Measurements from ENCODE around the gene PACS1.

The PACS1 gene

DNA sequence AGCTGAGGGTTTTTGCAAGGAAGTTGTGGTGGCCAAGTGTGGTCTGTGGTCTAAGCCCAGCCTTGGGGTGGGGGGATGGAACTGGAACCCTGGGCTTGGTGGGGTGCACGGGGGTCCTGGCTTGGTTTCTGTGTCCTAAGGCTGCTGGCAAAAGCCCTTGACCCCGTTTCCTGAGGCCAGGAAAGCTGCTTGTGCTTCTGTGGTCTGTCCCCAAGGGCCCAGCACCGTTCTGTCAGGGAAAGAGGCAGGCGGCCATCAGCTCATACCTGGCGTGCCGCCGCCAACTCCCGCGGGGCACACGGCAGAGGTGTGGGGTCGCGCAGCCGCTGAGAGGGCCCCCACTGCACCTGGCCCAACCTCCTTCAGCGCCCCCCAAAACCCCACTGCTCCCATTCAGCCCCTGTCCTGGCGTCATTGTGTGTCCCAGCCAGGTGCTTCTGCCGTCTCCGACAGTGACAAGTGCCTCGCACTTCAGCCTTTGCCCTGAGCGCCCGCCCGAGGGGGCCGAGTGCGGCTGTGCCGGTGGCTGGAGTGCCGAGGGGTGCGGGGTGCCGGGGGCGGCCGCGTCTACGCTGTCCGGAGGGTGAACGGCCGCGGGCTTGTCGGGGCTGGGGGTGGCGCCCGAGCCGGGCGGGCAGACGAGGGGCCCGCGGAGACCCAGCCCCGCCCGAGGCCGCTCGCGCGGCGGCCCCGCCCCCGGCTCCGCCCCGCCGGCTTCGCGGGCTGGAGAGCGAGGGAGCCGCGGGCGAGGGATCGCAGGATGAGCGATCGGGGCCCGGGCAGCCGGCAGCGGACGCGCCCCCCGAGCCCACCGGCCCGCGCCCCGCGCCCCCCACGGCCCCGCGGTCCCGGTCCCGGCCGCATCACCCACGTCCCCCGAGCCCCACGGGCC, 207.6 kb downstream of the PACS1 start, which contains the start of gene CNIH2:
CNIH2 (plus strand) TSS at position 705 of the 892 bp plus-strand sequence. CDS start 282 bp downstream, outside the sequence.
- Histone ChIP-seq H3K9ac (ENCODE audit: low read depth, low read length) (peak within 1 kb of the TSS; percentile 53; the same call in 1 of the 2 replicates), H3K4me3 (ENCODE audit: low read length) (peak within 1 kb of the TSS; percentile 63), H3K4me1 (ENCODE audit: insufficient read depth, low read length) (peaks cover 4% of the 10 kb centered on the region; the same call in 1 of the 2 replicates), H3K36me3 (ENCODE audit: insufficient read depth, low read depth, low read length) (peaks cover 35% of the 10 kb centered on the region), H3K27me3 (ENCODE audit: insufficient read depth, low read length) (peaks cover 9% of the 10 kb centered on the region; the same call in 1 of the 2 replicates), H3K9me3 (ENCODE audit: insufficient read depth, low read depth, low read length) (no peaks in the 10 kb centered on the region), H3K27ac (ENCODE audit: low read length) (no peak within 1 kb of the TSS)

DNA sequence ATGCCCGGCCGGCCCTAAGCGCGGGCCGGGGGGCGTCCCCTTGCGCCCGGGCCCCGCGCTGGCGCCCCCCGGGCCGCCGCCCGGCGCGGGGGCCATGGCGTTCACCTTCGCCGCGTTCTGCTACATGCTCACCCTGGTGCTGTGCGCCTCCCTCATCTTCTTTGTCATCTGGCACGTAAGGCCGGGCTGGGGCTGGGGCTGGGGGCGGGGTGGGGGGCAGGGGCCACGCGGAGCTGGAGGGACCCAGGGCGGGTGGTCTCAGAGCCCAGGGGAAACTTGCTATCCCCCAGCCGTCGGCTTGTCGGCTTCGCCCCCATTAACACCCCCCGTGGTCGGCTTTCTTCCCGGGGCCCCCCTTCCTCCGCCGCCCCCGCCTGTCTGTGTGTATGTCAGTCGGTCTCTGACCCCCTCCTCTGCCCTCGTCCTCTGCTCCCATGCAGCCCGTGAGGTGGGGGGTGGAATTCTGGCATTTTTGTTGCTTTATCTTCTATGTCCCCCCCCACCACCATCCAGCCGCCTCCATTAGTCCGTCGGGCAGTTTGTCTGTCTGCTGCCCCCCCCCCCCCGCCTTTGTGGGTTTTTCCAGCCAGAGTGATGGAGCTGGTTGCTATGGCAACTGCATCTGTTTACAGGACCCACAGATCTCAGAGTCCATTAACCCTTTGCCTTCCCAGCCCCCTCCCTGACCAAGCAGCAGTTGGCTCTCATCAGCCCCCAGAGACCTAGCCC, 208.5 kb downstream of the PACS1 start:
- Histone ChIP-seq H3K36me3 (ENCODE audit: insufficient read depth, low read depth, low read length) (peaks cover 27% of the 10 kb centered on the region; the same call in 1 of the 2 replicates), H3K27me3 (ENCODE audit: insufficient read depth, low read length) (peaks cover 9% of the 10 kb centered on the region; the same call in 1 of the 2 replicates), H3K4me1 (ENCODE audit: insufficient read depth, low read length) (peaks cover 7% of the 10 kb centered on the region; the same call in 1 of the 2 replicates), H3K27ac (ENCODE audit: low read length) (no peak overlapping the region), H3K9me3 (ENCODE audit: insufficient read depth, low read depth, low read length) (no peaks in the 10 kb centered on the region), H3K4me3 (ENCODE audit: low read length) (peak overlapping the region; percentile 63; the same call in 1 of the 2 replicates), H3K9ac (ENCODE audit: low read depth, low read length) (no peak overlapping the region)

DNA sequence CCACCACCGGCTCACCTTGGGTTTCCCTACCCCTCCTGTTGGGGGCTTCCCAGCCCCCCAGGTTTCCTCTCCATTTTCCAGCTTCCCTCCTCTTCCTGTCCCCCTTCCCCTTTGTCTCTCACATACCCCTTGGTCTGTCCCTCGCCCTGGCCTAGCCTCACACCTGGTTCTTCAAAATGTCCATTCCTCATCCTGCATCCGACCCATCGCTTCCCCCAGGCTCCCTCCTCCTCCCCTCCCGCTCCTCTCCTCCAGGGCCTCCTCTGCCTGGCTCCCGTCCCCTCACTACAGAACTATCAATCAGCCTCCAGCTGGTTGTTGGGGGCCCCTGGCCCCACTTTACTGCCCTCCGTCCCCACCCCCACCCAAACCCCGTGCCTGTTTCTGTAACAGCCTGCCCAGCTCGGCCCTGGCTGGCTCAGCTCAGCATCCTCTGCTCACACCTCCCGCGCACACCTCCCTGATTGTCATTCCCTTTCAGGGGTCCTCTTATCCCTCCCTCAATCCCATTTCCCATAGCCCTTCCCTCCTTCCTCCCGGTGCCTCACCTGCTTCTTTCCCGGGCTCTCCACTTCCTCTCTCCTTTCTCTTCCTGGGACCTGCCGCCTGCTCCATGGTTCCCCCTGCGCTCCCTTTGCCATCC, 209.1 kb downstream of the PACS1 start:
- H3K27me3 ChIP-seq (ENCODE audit: insufficient read depth, low read length), result peaks cover 9% of the 10 kb centered on the region; the same call in 1 of the 2 replicates
- no peaks in the 10 kb centered on the region for H3K9me3 ChIP-seq (ENCODE audit: insufficient read depth, low read depth, low read length)
- H3K4me1 ChIP-seq (ENCODE audit: insufficient read depth, low read length), result peaks cover 7% of the 10 kb centered on the region; the same call in 1 of the 2 replicates
- H3K4me3 ChIP-seq (ENCODE audit: low read length), result peak overlapping the region; percentile 63; the same call in 1 of the 2 replicates
- H3K9ac ChIP-seq (ENCODE audit: low read depth, low read length), result no peak overlapping the region
- no peak overlapping the region for H3K27ac ChIP-seq (ENCODE audit: low read length)
- H3K36me3 ChIP-seq (ENCODE audit: insufficient read depth, low read depth, low read length), result peaks cover 20% of the 10 kb centered on the region

DNA sequence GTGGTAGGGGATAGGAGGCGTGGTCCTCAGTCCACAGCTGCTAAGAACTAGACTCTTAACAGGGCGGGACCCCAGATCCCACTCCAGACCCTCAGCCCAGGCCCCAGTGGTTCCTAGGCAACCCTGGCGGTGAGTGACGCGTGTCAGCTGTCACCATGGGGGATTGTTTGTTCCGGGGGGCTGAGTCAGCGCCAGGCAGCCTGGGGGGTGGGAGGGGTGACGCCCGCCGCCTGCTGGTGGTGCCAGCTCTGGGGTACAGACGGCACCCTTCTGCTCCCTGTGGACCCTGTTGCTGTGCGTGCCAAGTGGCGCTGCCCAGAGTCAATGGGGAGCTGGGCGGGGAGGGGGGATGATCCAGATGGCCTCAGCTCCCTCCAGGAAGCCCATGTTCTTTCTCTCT, 210.4 kb downstream of the PACS1 start:
- H3K9me3 ChIP-seq (ENCODE audit: insufficient read depth, low read depth, low read length), result no peaks in the 10 kb centered on the region
- H3K27ac ChIP-seq (ENCODE audit: low read length), result no peak overlapping the region
- H3K9ac ChIP-seq (ENCODE audit: low read depth, low read length), result no peak overlapping the region
- peaks cover 9% of the 10 kb centered on the region; the same call in 1 of the 2 replicates for H3K27me3 ChIP-seq (ENCODE audit: insufficient read depth, low read length)
- peaks cover 7% of the 10 kb centered on the region; the same call in 1 of the 2 replicates for H3K4me1 ChIP-seq (ENCODE audit: insufficient read depth, low read length)
- no peak overlapping the region for H3K4me3 ChIP-seq (ENCODE audit: low read length)
- H3K36me3 ChIP-seq (ENCODE audit: insufficient read depth, low read depth, low read length), result peaks cover 14% of the 10 kb centered on the region

DNA sequence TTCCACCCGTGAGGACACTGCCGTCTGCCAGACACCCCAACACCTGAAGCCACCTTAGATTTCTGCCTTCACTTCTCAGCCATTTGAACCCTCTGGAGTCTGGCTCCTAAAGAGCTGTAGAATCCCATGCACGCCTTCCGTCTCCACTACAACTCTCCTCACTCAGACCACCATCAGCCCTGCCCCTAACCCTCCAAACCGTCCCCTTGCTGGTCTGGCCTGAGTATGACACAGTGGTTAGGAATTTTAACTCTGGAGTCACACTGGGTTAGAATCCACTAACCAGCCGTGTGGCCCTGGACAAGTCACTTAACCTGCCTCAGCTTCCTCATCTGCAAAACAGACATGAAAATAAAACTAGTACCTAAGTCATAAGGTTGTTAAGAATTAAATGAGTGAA, 210.9 kb downstream of the PACS1 start:
- H3K4me1 ChIP-seq (ENCODE audit: insufficient read depth, low read length), result peaks cover 7% of the 10 kb centered on the region; the same call in 1 of the 2 replicates
- H3K36me3 ChIP-seq (ENCODE audit: insufficient read depth, low read depth, low read length), result peaks cover 9% of the 10 kb centered on the region
- H3K27me3 ChIP-seq (ENCODE audit: insufficient read depth, low read length), result peaks cover 9% of the 10 kb centered on the region; the same call in 1 of the 2 replicates
- H3K27ac ChIP-seq (ENCODE audit: low read length), result no peak overlapping the region
- H3K9ac ChIP-seq (ENCODE audit: low read depth, low read length), result no peak overlapping the region
- H3K9me3 ChIP-seq (ENCODE audit: insufficient read depth, low read depth, low read length), result no peaks in the 10 kb centered on the region
- no peak overlapping the region for H3K4me3 ChIP-seq (ENCODE audit: low read length)

DNA sequence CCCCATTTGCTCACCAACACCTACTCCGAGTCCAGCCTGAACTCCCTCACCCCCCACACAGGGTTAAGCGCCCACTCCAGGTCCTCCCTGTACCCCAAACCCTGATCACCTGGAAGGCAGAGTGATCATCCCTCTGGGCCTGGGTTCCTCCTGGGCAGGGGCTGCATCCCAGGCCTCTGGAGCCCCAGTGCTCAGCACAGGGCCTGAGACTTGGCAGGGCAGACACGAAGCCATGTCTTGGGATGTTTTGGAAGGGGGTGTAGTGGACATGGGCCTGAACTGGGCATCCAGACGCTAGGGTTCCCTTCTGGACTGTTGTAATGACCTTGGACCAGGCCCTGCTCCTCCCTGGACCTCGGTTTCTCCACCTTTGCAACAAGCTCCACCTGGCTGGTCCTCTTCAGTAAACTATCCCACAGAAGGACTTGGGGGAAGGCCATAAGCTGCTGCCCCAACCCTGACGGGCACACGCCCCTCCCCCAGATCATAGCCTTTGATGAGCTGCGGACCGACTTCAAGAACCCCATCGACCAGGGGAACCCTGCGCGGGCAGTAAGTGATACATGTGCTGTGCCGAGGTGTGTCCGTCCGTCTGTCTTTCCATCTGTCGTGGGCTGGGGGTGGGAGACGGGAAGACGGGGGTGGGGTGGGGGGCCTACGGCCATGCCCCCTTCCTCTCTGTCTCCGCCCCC, 211.8 kb downstream of the PACS1 start:
- Histone ChIP-seq H3K4me3 (ENCODE audit: low read length) (no peak overlapping the region; the same call in 1 of the 2 replicates), H3K9ac (ENCODE audit: low read depth, low read length) (no peak overlapping the region), H3K9me3 (ENCODE audit: insufficient read depth, low read depth, low read length) (no peaks in the 10 kb centered on the region), H3K36me3 (ENCODE audit: insufficient read depth, low read depth, low read length) (peaks cover 4% of the 10 kb centered on the region; the same call in 1 of the 2 replicates), H3K27ac (ENCODE audit: low read length) (no peak overlapping the region), H3K27me3 (ENCODE audit: insufficient read depth, low read length) (peaks cover 9% of the 10 kb centered on the region; the same call in 1 of the 2 replicates), H3K4me1 (ENCODE audit: insufficient read depth, low read length) (peaks cover 7% of the 10 kb centered on the region; the same call in 1 of the 2 replicates)

DNA sequence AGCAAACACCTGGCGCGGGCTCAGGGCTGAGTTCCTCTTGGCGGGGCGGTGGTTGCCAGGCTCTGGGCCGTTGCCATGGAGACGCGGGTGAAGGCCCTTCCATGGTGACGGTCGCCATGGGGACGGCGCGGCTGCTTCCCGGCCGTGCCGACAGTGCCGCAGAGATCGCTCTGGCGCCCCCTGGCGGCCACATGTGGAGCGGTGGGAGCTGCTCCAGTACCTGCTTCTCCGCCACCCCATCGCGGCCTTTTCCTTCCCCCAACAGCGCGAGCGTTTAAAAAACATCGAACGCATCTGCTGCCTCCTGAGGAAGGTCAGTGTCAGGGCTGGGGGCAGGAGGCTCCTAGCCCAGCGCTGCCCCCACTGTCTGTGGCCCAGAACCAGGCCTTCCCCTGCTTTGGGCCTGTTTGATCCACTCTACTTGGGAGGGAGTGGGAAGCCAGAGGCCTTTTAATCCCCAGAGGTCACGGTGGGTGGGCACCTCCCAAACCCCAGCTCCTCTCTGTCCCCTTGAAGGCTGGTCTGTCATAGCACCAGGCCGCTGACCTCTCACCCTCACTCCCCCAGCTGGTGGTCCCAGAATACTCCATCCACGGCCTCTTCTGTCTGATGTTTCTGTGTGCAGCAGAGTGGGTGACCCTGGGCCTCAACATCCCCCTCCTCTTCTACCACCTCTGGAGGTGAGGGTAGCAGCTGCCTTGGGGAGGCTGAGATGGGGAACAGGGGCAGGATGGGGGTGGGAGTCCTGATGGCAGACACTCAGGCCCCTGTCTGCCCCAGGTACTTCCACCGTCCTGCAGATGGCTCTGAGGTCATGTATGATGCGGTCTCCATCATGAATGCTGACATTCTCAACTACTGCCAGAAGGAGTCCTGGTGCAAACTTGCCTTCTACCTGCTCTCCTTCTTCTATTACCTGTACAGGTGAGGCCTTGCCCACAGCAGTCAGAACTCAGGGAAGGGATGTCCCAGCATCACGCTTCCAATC, 212.7 kb downstream of the PACS1 start:
- H3K9me3 ChIP-seq (ENCODE audit: insufficient read depth, low read depth, low read length), result no peaks in the 10 kb centered on the region
- H3K9ac ChIP-seq (ENCODE audit: low read depth, low read length), result no peak overlapping the region
- peaks cover 4% of the 10 kb centered on the region; the same call in 1 of the 2 replicates for H3K36me3 ChIP-seq (ENCODE audit: insufficient read depth, low read depth, low read length)
- H3K4me1 ChIP-seq (ENCODE audit: insufficient read depth, low read length), result peaks cover 7% of the 10 kb centered on the region; the same call in 1 of the 2 replicates
- peak overlapping the region; percentile 35; the same call in 1 of the 2 replicates for H3K4me3 ChIP-seq (ENCODE audit: low read length)
- peaks cover 9% of the 10 kb centered on the region; the same call in 1 of the 2 replicates for H3K27me3 ChIP-seq (ENCODE audit: insufficient read depth, low read length)
- H3K27ac ChIP-seq (ENCODE audit: low read length), result no peak overlapping the region

DNA sequence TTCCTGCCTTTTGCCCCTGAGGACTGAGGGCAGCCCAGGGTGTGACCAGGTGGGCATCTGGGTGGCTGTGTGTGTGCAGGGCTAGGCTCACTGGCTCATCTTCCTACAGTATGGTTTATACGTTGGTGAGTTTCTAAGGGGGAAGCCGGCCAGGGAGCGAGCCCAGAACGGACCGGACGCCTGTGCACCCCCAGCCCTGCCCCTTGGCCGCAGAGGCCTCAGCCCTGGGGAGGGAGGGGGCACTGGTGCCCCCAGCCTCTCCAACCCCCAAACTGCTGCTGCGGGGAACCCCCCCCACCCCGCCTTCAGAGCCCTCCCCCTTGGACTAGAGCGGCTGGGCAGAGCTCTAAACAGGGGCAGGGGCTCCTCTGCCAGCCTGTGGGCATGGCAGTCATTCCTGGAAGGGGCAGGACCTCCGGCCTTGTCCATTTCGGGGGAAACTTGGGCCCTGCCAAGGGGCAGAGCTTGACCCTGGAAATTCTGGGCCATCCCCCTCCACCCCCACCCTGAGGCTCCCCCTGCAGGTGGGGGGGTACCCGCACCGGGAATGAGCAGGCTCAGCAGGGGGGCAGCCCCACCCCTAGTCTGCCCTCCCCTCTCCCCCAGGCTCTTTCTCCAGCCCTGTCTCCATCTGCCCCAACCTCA, 213.5 kb downstream of the PACS1 start:
- H3K4me1 ChIP-seq (ENCODE audit: insufficient read depth, low read length), result peaks cover 7% of the 10 kb centered on the region; the same call in 1 of the 2 replicates
- H3K9ac ChIP-seq (ENCODE audit: low read depth, low read length), result no peak overlapping the region
- no peaks in the 10 kb centered on the region for H3K9me3 ChIP-seq (ENCODE audit: insufficient read depth, low read depth, low read length)
- no peak overlapping the region for H3K27ac ChIP-seq (ENCODE audit: low read length)
- H3K36me3 ChIP-seq (ENCODE audit: insufficient read depth, low read depth, low read length), result peaks cover 4% of the 10 kb centered on the region; the same call in 1 of the 2 replicates
- no peak overlapping the region for H3K4me3 ChIP-seq (ENCODE audit: low read length)
- H3K27me3 ChIP-seq (ENCODE audit: insufficient read depth, low read length), result peaks cover 9% of the 10 kb centered on the region; the same call in 1 of the 2 replicates

DNA sequence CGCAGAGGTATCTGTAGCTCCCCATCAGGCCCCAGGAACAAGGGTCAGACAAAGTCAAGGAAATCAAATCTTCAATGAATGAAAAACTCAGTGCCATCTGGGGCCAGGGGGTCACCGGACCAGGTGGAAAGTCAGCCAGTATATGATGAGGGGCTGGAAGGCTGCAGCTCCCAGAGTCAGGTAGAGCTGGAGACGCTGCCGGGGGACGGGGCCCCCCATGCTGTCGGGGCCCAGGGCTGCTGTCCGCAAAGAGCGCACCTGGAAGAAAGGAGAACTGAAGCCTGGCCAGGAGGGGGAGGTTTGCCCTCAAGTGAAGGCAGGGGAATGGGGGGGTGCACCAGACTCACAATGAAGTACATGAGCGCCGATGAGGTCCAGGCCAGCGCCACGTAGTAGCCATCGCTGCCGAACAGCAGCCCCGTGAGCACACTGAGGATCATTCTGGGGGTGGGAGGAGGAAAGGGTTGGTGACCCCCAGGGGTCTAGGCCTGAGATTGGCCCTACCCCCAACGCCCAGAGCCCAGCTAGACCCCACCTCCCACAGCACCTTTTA, 214.5 kb downstream of the PACS1 start:
- H3K9me3 ChIP-seq (ENCODE audit: insufficient read depth, low read depth, low read length), result no peaks in the 10 kb centered on the region
- peaks cover 4% of the 10 kb centered on the region; the same call in 1 of the 2 replicates for H3K4me1 ChIP-seq (ENCODE audit: insufficient read depth, low read length)
- no peak overlapping the region for H3K4me3 ChIP-seq (ENCODE audit: low read length)
- H3K36me3 ChIP-seq (ENCODE audit: insufficient read depth, low read depth, low read length), result peaks cover 4% of the 10 kb centered on the region; the same call in 1 of the 2 replicates
- peaks cover 4% of the 10 kb centered on the region; the same call in 1 of the 2 replicates for H3K27me3 ChIP-seq (ENCODE audit: insufficient read depth, low read length)
- no peak overlapping the region for H3K27ac ChIP-seq (ENCODE audit: low read length)
- H3K9ac ChIP-seq (ENCODE audit: low read depth, low read length), result no peak overlapping the region

All from iPS-20b (cell line).